HepG2 (cell line): ENCODE data around the gene CHCHD3. TPM values are rescaled to one million over a fixed set of nuclear protein-coding genes. Genes with fewer than 3 reads are reported as not detected.

Experiments used
- ATAC-seq: fragments of 200-7000 bp; cut with Tn5 transposase; 3 replicates; pipeline ENCODE4 v1.9.1; 2020; ENCODE audit warnings: mild to moderate bottlenecking, moderate library complexity
- BruUV-seq: library from RNA; stranded (reverse); fragments of 400-500 nt; replicated peaks from 2 replicates; lab custom pipeline; 2021; lab: Mats Ljungman, UMichigan
- CTCF ChIA-PET: fragments of 300-600 bp; formaldehyde crosslinking; extraction: SDS; loops from one replicate; lab custom pipeline; 2021; ENCODE audit warnings: low total read pairs, inconsistent platforms, low intra/inter-chr PET ratio; lab: Yijun Ruan, JAX
- POLR2A ChIA-PET: fragments of 350-600 bp; sonication (Branson Sonifier 250); formaldehyde crosslinking; loops from one replicate; lab custom pipeline; 2020; ENCODE audit warnings: antibody characterized with exemption, inconsistent platforms; lab: Yijun Ruan, JAX
- DNase-seq: peaks from one replicate; pipeline ENCODE4 v3.0.0-alpha.2; 2015; ENCODE audit warnings: low spot score
- FAIRE-seq: peaks from 3 replicates; lab custom pipeline; 2011; peaks lifted over from hg19 to GRCh38; lab: Jason Lieb, UNC
- H2AFZ ChIP-seq: one replicate; pipeline ENCODE4 v1.6.1; 2011; ENCODE audit warnings: low read length, inconsistent platforms
- H3K27ac ChIP-seq: fragments of 300-600 bp; 3 replicates; pipeline ENCODE4 v1.8.0; 2011; ENCODE audit warnings: mixed run types, mild to moderate bottlenecking, mixed read lengths, low read length, inconsistent platforms; ENCODE audit not compliant: insufficient read depth; ENCODE audit errors: extremely low read length
- H3K27me3 ChIP-seq, 2 experiments: fragments of 200-600 bp in 1 of 2; 2 replicates in 1 of 2; 3 replicates in 1 of 2; pipeline versions ENCODE4 v1.6.0 to v1.8.0; 2011; ENCODE audit warnings: low read length in 2 of 2, mild to moderate bottlenecking in 2 of 2, moderate library complexity in 2 of 2, inconsistent platforms in 1 of 2; ENCODE audit not compliant: insufficient read depth in 2 of 2, control insufficient read depth in 1 of 2
- H3K36me3 ChIP-seq, 2 experiments: fragments of 200-600 bp in 1 of 2; replicated peaks in 1 of 2; 2 replicates in 1 of 2; 3 replicates in 1 of 2; pipeline versions ENCODE4 v1.5.1 to v1.8.0; 2011; ENCODE audit warnings: low read length in 2 of 2, inconsistent platforms in 1 of 2; ENCODE audit not compliant: insufficient read depth in 2 of 2, control insufficient read depth in 1 of 2
- H3K4me1 ChIP-seq: 2 replicates; pipeline ENCODE4 v1.5.1; 2012; ENCODE audit warnings: low read length, inconsistent platforms; ENCODE audit not compliant: insufficient read depth
- H3K4me2 ChIP-seq: 2 replicates; pipeline ENCODE4 v1.6.0; 2011; ENCODE audit warnings: low read depth, low read length, inconsistent platforms
- H3K4me3 ChIP-seq, 3 experiments: fragments of 200-600 bp in 1 of 3; sonication (generic), shearing (Covaris generic) in 1 of 3; replicated peaks in 1 of 3; 2 replicates each; pipeline ENCODE4 v1.5.1; 2011 to 2016; ENCODE audit warnings: low read length in 3 of 3, inconsistent platforms in 2 of 3, low read depth in 2 of 3, mild to moderate bottlenecking in 2 of 3, control low read depth in 1 of 3, mixed read lengths in 1 of 3; ENCODE audit not compliant: insufficient read depth in 1 of 3
- H3K79me2 ChIP-seq: one replicate; pipeline ENCODE4 v1.6.1; 2011; ENCODE audit warnings: low read length, inconsistent platforms; ENCODE audit not compliant: insufficient read depth
- H3K9ac ChIP-seq: 2 replicates; pipeline ENCODE4 v1.6.0; 2011; ENCODE audit warnings: mild to moderate bottlenecking, low read depth, low read length, inconsistent platforms; ENCODE audit not compliant: insufficient read depth
- H3K9me3 ChIP-seq: 2 replicates; pipeline ENCODE4 v1.5.1; 2012; ENCODE audit warnings: mild to moderate bottlenecking, low read length
- H4K20me1 ChIP-seq: 2 replicates; pipeline ENCODE4 v1.6.0; 2011; ENCODE audit warnings: inconsistent platforms, mild to moderate bottlenecking, low read length, moderate library complexity; ENCODE audit not compliant: insufficient read depth
- MYNN ChIP-seq: sonication (generic); formaldehyde crosslinking; IDR thresholded peaks from 2 replicates; pipeline ENCODE4 v1.4.0; 2020; ENCODE audit warnings: mild to moderate bottlenecking, low read depth, missing genetic modification reagents
- SMYD3 ChIP-seq: sonication (generic); formaldehyde crosslinking; IDR thresholded peaks from 2 replicates; pipeline ENCODE4 v1.8.1; 2023; ENCODE audit warnings: mild to moderate bottlenecking, missing genetic modification reagents
- TRIM22 ChIP-seq: fragments of 450-650 bp; IDR thresholded peaks from 2 replicates; pipeline ENCODE4 v1.6.1; 2017
- ZBTB33 ChIP-seq: sonication (generic); formaldehyde crosslinking; IDR thresholded peaks from 2 replicates; pipeline ENCODE4 v1.4.0; 2020; ENCODE audit warnings: missing genetic modification reagents
- ZFP90 ChIP-seq: sonication (generic); formaldehyde crosslinking; IDR thresholded peaks from 2 replicates; pipeline ENCODE4 v1.8.0; 2022; ENCODE audit warnings: missing genetic modification reagents, mild to moderate bottlenecking, inconsistent platforms, borderline replicate concordance
- ZFX ChIP-seq: sonication (generic); formaldehyde crosslinking; IDR thresholded peaks from 2 replicates; pipeline ENCODE4 v1.4.0; 2020; ENCODE audit warnings: mild to moderate bottlenecking, low read depth, missing genetic modification reagents, moderate library complexity
- ZNF121 ChIP-seq: sonication (generic); formaldehyde crosslinking; IDR thresholded peaks from 2 replicates; pipeline ENCODE4 v1.5.0; 2020; ENCODE audit warnings: mild to moderate bottlenecking, missing genetic modification reagents
- ZNF34 ChIP-seq: sonication (generic); formaldehyde crosslinking; IDR thresholded peaks from 2 replicates; pipeline ENCODE4 v1.4.0; 2020; ENCODE audit warnings: mild to moderate bottlenecking, missing genetic modification reagents, borderline replicate concordance
- ZNF557 ChIP-seq: sonication (generic); formaldehyde crosslinking; IDR thresholded peaks from 2 replicates; pipeline ENCODE4 v1.4.0; 2020; ENCODE audit warnings: missing genetic modification reagents
- WGBS: methylation state at CpG from one replicate; pipeline ENCODE4 v1.1.6; 2017; ENCODE audit warnings: low lambda C conversion rate; 5-methylcytosine and 5-hydroxymethylcytosine counted together
- in situ Hi-C: cut with HindIII; loops from 2 replicates; pipeline ENCODE4 v1.10.0; 2017; ENCODE audit warnings: low pct_unique_long_range_greater_than_20kb; ENCODE audit not compliant: extremely low pct_ligation_motif_present
- intact Hi-C: fragments of 100-400 bp; cut with micrococcal nuclease; formaldehyde crosslinking; loops from one replicate; pipeline ENCODE4 v1.10.0; 2022; ENCODE audit not compliant: unreplicated experiment
- polyA plus RNA-seq, 8 experiments: library from polyadenylated mRNA; depleted of rRNA in 3 of 8; stranded (reverse) in 7 of 8; unstranded in 1 of 8; fragments of >200 nt; fragmentation: Illumina TruSeq in 4 of 8; extraction: Trizol in 4 of 8; gene quantifications; 2 replicates each; pipeline versions ENCODE4 v1.2.1 to v1.2.3, GENCODE V29; 2011 to 2016; ENCODE audit warnings: low read depth in 4 of 8, missing spikeins in 1 of 8, mixed read lengths in 1 of 8; ENCODE audit not compliant: insufficient read depth in 1 of 8
- total RNA-seq, 5 experiments: library from RNA; depleted of rRNA; stranded (reverse); fragments of >200 nt; fragmentation: Illumina TruSeq; extraction: Trizol; gene quantifications; 2 replicates each; pipeline ENCODE4 v1.2.3, GENCODE V29; 2016; ENCODE audit warnings: low read depth in 1 of 5
- TF ChIP-seq, protein P1 (sequence below): IDR thresholded peaks from 2 replicates; pipeline ENCODE4 v1.6.1; 2016; ENCODE audit warnings: low read depth, control low read depth

Gene CHCHD3
- total and polyA plus RNA-seq, 2 of the 13 experiments (the other 11 are each of a cell fraction or from before 2014, with no cell fraction given): 32.7 to 86.8 TPM

- TF ChIP-seq, protein P1, sequence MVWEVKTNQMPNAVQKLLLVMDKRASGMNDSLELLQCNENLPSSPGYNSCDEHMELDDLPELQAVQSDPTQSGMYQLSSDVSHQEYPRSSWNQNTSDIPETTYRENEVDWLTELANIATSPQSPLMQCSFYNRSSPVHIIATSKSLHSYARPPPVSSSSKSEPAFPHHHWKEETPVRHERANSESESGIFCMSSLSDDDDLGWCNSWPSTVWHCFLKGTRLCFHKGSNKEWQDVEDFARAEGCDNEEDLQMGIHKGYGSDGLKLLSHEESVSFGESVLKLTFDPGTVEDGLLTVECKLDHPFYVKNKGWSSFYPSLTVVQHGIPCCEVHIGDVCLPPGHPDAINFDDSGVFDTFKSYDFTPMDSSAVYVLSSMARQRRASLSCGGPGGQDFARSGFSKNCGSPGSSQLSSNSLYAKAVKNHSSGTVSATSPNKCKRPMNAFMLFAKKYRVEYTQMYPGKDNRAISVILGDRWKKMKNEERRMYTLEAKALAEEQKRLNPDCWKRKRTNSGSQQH (CRISPR knock-in tag): no peak
- TF ChIP-seq ZBTB33 (CRISPR knock-in tag) (no peak), ZNF557 (CRISPR knock-in tag) (no peak)
Observed at GRCh38 chr7:133115596-133115995, 33.7 kb upstream of the CHCHD3 start (continued).

DNA sequence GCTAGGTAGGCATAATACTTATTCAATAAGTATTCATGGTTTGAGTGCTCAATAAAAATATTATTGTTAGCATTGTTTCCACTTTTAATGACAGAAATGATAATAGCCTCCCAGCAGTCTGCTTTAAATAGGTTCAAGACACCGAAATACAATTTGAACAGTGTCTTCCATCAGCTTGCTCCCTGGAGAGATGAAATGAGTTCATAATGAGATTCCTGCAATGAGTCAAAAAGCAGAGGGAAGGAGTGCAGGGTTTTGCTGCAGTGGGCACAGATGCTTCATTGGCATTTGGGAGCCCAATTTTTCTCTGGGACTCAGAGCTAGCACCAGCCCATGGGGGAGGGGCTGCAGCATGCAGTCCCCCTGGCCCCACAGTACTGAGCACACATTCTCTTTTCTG lies 32.6 kb upstream of the CHCHD3 start:
- Histone ChIP-seq H4K20me1 (no peaks in the 10 kb centered on the region), H3K9me3 (no peaks in the 10 kb centered on the region), H3K27ac (no peak overlapping the region), H3K4me1 (no peaks in the 10 kb centered on the region), H2AFZ (no peak overlapping the region), H3K4me3 (no peak overlapping the region), H3K9ac (no peak overlapping the region), H3K27me3 (peaks cover 0 to 40% of the 10 kb centered on the region in 2 experiments; a peak in 2 of 5 replicates), H3K4me2 (no peak overlapping the region), H3K79me2 (no peaks in the 10 kb centered on the region), H3K36me3 (no peaks in the 10 kb centered on the region)
- no peak for DNase-seq
- FAIRE-seq: no peak
- POLR2A ChIA-PET: no interaction called here
- no peak for ATAC-seq
- CTCF ChIA-PET: no interaction called here
- in situ Hi-C loops (no loop called here), intact Hi-C loops (no loop called here)
- no peak for TF ChIP-seq ZNF34 (CRISPR knock-in tag)
- TF ChIP-seq ZNF121: no peak
- TF ChIP-seq ZFP90: no peak
- TF ChIP-seq TRIM22: no peak
- no peak for TF ChIP-seq ZFX (CRISPR knock-in tag)
- TF ChIP-seq MYNN: no peak
- no peak for TF ChIP-seq SMYD3 (CRISPR knock-in tag)
- BruUV-seq: no TSS peak
- 20% methylated on average over 1 of the region's 1 CpG for WGBS
